DND-41 (cell line): ENCODE data around the gene NEK2.

ENCODE experiments used
- CTCF ChIP-seq: IDR thresholded peaks from 2 replicates; pipeline ENCODE4 v1.5.1; 2012; ENCODE audit warnings: borderline replicate concordance, low read length, moderate library complexity, mild to moderate bottlenecking; ENCODE audit not compliant: poor library complexity, severe bottlenecking; ENCODE audit errors: extremely low read depth
- EZH2 ChIP-seq: IDR thresholded peaks from 3 replicates; pipeline ENCODE4 v1.6.1; 2012; ENCODE audit warnings: borderline replicate concordance, low read depth, mild to moderate bottlenecking, moderate library complexity, low read length, inconsistent platforms; ENCODE audit not compliant: severe bottlenecking

- TF ChIP-seq CTCF (no peak), EZH2 (no peak)
These were observed 8.9 kb upstream of the NEK2 start for GRCh38 chr1:211684331-211684730.
